ENCODE data around the gene ZNF646.

- TF ChIP-seq, protein P1, sequence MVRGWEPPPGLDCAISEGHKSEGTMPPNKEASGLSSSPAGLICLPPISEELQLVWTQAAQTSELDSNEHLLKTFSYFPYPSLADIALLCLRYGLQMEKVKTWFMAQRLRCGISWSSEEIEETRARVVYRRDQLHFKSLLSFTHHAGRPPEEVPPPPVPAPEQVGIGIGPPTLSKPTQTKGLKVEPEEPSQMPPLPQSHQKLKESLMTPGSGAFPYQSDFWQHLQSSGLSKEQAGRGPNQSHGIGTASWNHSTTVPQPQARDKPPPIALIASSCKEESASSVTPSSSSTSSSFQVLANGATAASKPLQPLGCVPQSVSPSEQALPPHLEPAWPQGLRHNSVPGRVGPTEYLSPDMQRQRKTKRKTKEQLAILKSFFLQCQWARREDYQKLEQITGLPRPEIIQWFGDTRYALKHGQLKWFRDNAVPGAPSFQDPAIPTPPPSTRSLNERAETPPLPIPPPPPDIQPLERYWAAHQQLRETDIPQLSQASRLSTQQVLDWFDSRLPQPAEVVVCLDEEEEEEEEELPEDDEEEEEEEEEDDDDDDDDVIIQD (CRISPR knock-in tag; IDR thresholded peaks at IDR 0.05; ENCODE audit: low read depth) = no peak
- TF ChIP-seq SETDB1 (CRISPR knock-in tag; IDR thresholded peaks at IDR 0.05; ENCODE audit: borderline replicate concordance) = no peak
- TF ChIP-seq, protein P2, sequence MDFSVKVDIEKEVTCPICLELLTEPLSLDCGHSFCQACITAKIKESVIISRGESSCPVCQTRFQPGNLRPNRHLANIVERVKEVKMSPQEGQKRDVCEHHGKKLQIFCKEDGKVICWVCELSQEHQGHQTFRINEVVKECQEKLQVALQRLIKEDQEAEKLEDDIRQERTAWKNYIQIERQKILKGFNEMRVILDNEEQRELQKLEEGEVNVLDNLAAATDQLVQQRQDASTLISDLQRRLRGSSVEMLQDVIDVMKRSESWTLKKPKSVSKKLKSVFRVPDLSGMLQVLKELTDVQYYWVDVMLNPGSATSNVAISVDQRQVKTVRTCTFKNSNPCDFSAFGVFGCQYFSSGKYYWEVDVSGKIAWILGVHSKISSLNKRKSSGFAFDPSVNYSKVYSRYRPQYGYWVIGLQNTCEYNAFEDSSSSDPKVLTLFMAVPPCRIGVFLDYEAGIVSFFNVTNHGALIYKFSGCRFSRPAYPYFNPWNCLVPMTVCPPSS (IDR thresholded peaks at IDR 0.05) = no peak
- TF ChIP-seq TAF1 (CRISPR knock-in tag; IDR thresholded peaks at IDR 0.05) = no peak
- TF ChIP-seq NR2F6 (IDR thresholded peaks at IDR 0.05) = no peak
- no peak for TF ChIP-seq NR2F6 (CRISPR knock-in tag; IDR thresholded peaks at IDR 0.05)
- TF ChIP-seq CEBPG (CRISPR knock-in tag; IDR thresholded peaks at IDR 0.05) = no peak
- TF ChIP-seq, protein P3, sequence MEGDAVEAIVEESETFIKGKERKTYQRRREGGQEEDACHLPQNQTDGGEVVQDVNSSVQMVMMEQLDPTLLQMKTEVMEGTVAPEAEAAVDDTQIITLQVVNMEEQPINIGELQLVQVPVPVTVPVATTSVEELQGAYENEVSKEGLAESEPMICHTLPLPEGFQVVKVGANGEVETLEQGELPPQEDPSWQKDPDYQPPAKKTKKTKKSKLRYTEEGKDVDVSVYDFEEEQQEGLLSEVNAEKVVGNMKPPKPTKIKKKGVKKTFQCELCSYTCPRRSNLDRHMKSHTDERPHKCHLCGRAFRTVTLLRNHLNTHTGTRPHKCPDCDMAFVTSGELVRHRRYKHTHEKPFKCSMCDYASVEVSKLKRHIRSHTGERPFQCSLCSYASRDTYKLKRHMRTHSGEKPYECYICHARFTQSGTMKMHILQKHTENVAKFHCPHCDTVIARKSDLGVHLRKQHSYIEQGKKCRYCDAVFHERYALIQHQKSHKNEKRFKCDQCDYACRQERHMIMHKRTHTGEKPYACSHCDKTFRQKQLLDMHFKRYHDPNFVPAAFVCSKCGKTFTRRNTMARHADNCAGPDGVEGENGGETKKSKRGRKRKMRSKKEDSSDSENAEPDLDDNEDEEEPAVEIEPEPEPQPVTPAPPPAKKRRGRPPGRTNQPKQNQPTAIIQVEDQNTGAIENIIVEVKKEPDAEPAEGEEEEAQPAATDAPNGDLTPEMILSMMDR (CRISPR knock-in tag; IDR thresholded peaks at IDR 0.05) = no peak
- TF ChIP-seq ZNF704 (CRISPR knock-in tag; IDR thresholded peaks at IDR 0.05; ENCODE audit: borderline replicate concordance) = no peak
- no peak for TF ChIP-seq NR3C1 (CRISPR knock-in tag; IDR thresholded peaks at IDR 0.05)
- no peak for TF ChIP-seq UBTF (CRISPR knock-in tag; IDR thresholded peaks at IDR 0.05)
- TF ChIP-seq PRDM15 (CRISPR knock-in tag; IDR thresholded peaks at IDR 0.05) = no peak
- no peak for TF ChIP-seq JUND (CRISPR knock-in tag; IDR thresholded peaks at IDR 0.05)
- TF ChIP-seq POLR2A (IDR thresholded peaks at IDR 0.05; ENCODE audit: insufficient read depth in 1 of 2, low read depth in 2 of 2, low read length in 2 of 2) = no peak
Measured at GRCh38 chr16:31128711-31129567, 54.7 kb downstream of the ZNF646 start.
